Measurements from ENCODE around the gene MGRN1. TPM values are rescaled to one million over a fixed set of nuclear protein-coding genes. Genes with fewer than 3 reads are reported as not detected.

The MGRN1 gene
- total and polyA plus RNA-seq, 4 donors = 29.5 to 112 (median 47.0) TPM

- peak overlapping the region in 1 of 2 donors; percentile 52 for H3K27ac ChIP-seq (ENCODE audit: low read depth in 1 of 2, low read length in 1 of 2)
- WGBS, 2 donors = 40 to 43% methylated on average over 14 of the region's 14 CpGs
- H3K9me3 ChIP-seq (ENCODE audit: control insufficient read depth in 4 of 4, insufficient read depth in 3 of 4, low read length in 3 of 4) = no peaks in the 10 kb centered on the region
- peaks cover 0 to 19% (median 0%) of the 10 kb centered on the region in 4 donors for H3K36me3 ChIP-seq (ENCODE audit: control insufficient read depth in 4 of 4, insufficient read depth in 4 of 4, low read length in 4 of 4)
- H3K4me3 ChIP-seq = peak overlapping the region; percentile 83
- TF ChIP-seq, protein P1, sequence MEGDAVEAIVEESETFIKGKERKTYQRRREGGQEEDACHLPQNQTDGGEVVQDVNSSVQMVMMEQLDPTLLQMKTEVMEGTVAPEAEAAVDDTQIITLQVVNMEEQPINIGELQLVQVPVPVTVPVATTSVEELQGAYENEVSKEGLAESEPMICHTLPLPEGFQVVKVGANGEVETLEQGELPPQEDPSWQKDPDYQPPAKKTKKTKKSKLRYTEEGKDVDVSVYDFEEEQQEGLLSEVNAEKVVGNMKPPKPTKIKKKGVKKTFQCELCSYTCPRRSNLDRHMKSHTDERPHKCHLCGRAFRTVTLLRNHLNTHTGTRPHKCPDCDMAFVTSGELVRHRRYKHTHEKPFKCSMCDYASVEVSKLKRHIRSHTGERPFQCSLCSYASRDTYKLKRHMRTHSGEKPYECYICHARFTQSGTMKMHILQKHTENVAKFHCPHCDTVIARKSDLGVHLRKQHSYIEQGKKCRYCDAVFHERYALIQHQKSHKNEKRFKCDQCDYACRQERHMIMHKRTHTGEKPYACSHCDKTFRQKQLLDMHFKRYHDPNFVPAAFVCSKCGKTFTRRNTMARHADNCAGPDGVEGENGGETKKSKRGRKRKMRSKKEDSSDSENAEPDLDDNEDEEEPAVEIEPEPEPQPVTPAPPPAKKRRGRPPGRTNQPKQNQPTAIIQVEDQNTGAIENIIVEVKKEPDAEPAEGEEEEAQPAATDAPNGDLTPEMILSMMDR (IDR thresholded peaks at IDR 0.05; ENCODE audit: control extremely low read depth, extremely low read depth) = no peak
- DNase-seq = no peak
- H3K4me1 ChIP-seq (ENCODE audit: control insufficient read depth in 5 of 5, insufficient read depth in 5 of 5, low read length in 5 of 5) = peaks cover 2 to 36% (median 9%) of the 10 kb centered on the region in 5 donors
- H3K27me3 ChIP-seq (ENCODE audit: control insufficient read depth in 3 of 3, insufficient read depth in 3 of 3, low read length in 2 of 3) = no peaks in the 10 kb centered on the region
- ATAC-seq (ENCODE audit: insufficient read depth, low FRiP score) = no peak
- H3K9ac ChIP-seq (ENCODE audit: insufficient read depth in 1 of 2, low read length in 2 of 2) = peak overlapping the region in 1 of 2 donors; percentile 8
Observed at GRCh38 chr16:4612977-4613635, 11.5 kb upstream of the MGRN1 start.

DNA sequence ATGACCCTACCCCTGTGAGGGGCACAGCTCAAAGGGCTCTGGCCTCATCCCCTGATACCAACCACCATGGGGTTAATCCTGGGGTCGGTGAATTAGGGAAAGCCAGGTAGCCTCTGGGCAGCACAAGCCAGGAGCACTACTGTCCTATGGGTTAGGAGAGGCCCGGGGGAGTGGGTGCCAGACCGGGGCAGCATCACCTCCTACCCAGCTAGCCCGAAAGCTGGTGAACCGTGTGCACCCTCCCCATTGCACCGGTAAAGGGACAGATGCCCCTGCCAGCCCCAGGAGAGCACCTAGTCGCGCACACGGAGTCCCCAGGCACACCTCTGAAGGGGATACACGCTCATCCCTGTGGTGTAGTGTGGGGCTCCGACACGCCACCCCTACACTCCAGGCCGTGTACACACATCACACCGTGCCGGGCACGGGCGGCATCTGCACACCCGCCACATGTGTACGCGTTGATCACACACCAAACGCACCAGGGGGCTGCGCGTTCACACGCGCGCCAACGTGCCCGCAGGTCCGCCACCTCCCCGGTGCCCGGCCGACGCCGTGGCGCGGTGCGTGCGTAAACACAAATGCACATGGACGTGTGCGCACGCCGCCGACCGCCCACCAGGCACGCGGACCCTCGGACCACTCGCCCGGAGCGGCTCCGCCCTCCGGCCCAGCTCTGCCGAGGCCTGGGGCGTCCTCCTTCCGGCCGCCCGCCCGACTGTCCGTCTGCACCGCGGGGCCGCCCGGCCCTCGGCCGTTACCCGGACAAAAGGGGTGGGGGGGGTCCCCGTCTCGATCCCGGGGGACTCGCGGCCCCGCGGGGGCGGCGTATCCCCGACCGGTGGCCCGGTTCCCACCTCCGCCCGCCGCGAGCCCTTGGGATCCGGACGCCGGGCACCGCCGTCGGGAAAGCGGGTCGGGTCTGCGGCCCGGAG, 10.7 kb upstream of the MGRN1 start:
- Histone ChIP-seq H3K27ac (ENCODE audit: low read depth in 1 of 2, low read length in 1 of 2) (peak overlapping the region; percentile 84 to 93), H3K27me3 (ENCODE audit: control insufficient read depth in 3 of 3, insufficient read depth in 3 of 3, low read length in 2 of 3) (no peaks in the 10 kb centered on the region), H3K9ac (ENCODE audit: insufficient read depth in 1 of 2, low read length in 2 of 2) (peak overlapping the region in 1 of 2 donors; percentile 8), H3K4me1 (ENCODE audit: control insufficient read depth in 5 of 5, insufficient read depth in 5 of 5, low read length in 5 of 5) (peaks cover 5 to 40% (median 9%) of the 10 kb centered on the region in 5 donors), H3K36me3 (ENCODE audit: control insufficient read depth in 4 of 4, insufficient read depth in 4 of 4, low read length in 4 of 4) (peaks cover 0 to 12% (median 0%) of the 10 kb centered on the region in 4 donors), H3K4me3 (peak overlapping the region; percentile 83), H3K9me3 (ENCODE audit: control insufficient read depth in 4 of 4, insufficient read depth in 3 of 4, low read length in 3 of 4) (no peaks in the 10 kb centered on the region)
- ATAC-seq (ENCODE audit: insufficient read depth, low FRiP score) (no peak), DNase-seq (peak in 2 of 3 donors; percentile 42 to 53)
- TF ChIP-seq, protein P1 (IDR thresholded peaks at IDR 0.05; ENCODE audit: control extremely low read depth, extremely low read depth) = no peak
- WGBS, 2 donors = 1 to 2% methylated on average over 70 to 92 of the region's 92 CpGs

DNA sequence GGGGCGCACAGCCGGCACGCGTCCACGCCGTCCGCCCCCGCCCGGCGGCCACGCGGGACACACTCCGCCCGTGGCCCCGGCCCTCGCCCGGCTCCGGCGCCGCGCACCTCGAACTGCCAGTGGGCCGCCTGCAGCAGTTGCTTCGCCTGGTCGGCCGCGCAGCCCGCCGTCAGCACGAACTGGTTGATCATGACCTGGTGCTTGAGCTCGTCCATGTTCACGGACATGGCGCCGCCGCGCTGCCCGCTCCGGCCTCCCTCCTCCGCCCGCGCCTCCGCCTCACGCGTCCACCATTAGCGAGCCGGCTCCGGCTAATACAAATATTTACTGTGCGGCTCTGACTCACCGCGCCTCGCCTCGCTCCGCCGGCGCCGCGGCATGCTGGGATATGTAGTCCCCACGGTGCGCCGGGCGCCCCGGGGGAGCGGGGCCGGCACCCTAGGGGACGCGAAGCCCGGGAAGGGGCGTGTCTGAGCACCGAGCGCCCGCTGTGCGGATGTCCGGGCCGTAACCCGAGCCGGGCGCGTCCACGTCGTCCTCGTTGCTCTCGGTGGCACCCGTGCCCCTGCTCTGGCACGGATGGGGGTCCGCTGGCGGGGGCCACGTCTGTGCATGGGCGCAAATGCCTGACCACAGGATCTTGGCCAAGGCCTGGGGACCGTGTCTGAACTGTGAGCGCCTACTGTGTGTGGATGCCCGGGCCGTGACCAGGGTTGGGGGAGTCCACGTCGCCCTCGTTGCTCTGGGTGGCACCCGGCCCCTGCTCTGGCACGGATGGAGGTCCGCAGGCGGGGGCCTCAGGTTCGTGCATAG, 9.8 kb upstream of the MGRN1 start, which contains the start of gene UBALD1:
Gene UBALD1 (minus strand): TSS at position 318 of the 813 bp plus-strand sequence. CDS start 91 bp downstream, at position 227.
- Histone ChIP-seq H3K4me3 (peak within 1 kb of the TSS; percentile 83), H3K27ac (ENCODE audit: low read depth in 1 of 2, low read length in 1 of 2) (peak within 1 kb of the TSS; percentile 90 to 93), H3K36me3 (ENCODE audit: control insufficient read depth in 4 of 4, insufficient read depth in 4 of 4, low read length in 4 of 4) (peaks cover 0 to 3% (median 0%) of the 10 kb centered on the region in 4 donors), H3K9ac (ENCODE audit: insufficient read depth in 1 of 2, low read length in 2 of 2) (peak within 1 kb of the TSS; percentile 38 to 63), H3K27me3 (ENCODE audit: control insufficient read depth in 3 of 3, insufficient read depth in 3 of 3, low read length in 2 of 3) (no peaks in the 10 kb centered on the region), H3K4me1 (ENCODE audit: control insufficient read depth in 5 of 5, insufficient read depth in 5 of 5, low read length in 5 of 5) (peaks cover 5 to 40% (median 9%) of the 10 kb centered on the region in 5 donors), H3K9me3 (ENCODE audit: control insufficient read depth in 4 of 4, insufficient read depth in 3 of 4, low read length in 3 of 4) (no peaks in the 10 kb centered on the region)
- WGBS, 2 donors = 9% methylated on average over 83 to 100 of the region's 100 CpGs
- DNase-seq (peak; percentile 89), ATAC-seq (ENCODE audit: insufficient read depth, low FRiP score) (peak; percentile 79)
- TF ChIP-seq, protein P1 (IDR thresholded peaks at IDR 0.05; ENCODE audit: control extremely low read depth, extremely low read depth) = no peak
